Occipital lobe (tissue), 2 donors: Measurements from ENCODE around the gene FABP3. TPM values are rescaled to one million over a fixed set of nuclear protein-coding genes. Genes with fewer than 3 reads are reported as not detected.
A peak's percentile ranks its signal among the peaks of the same experiment; 100 is the strongest.

Source experiments
- DNase-seq: peaks from one replicate; lab custom pipeline; 2025; lab: John Stamatoyannopoulos, UW
- total RNA-seq: library from RNA; depleted of rRNA; stranded (reverse); fragments of >200 nt; gene quantifications from one replicate; pipeline ENCODE4 v1.2.3, GENCODE V29; 2014

FABP3 gene
- 93.1 TPM for total RNA-seq

- DNase-seq = peak; percentile 71
Measured at GRCh38 chr1:31373056-31373896, at the start of gene FABP3. FABP3 (minus strand) TSS chr1:31373076; CDS start chr1:31373014, 62 bp downstream.

GRCh38 chr1:31421371-31422040, 48.6 kb upstream of the FABP3 start:
- no peak for DNase-seq

GRCh38 chr1:31420716-31421115, 47.8 kb upstream of the FABP3 start:
- no peak for DNase-seq

DNA sequence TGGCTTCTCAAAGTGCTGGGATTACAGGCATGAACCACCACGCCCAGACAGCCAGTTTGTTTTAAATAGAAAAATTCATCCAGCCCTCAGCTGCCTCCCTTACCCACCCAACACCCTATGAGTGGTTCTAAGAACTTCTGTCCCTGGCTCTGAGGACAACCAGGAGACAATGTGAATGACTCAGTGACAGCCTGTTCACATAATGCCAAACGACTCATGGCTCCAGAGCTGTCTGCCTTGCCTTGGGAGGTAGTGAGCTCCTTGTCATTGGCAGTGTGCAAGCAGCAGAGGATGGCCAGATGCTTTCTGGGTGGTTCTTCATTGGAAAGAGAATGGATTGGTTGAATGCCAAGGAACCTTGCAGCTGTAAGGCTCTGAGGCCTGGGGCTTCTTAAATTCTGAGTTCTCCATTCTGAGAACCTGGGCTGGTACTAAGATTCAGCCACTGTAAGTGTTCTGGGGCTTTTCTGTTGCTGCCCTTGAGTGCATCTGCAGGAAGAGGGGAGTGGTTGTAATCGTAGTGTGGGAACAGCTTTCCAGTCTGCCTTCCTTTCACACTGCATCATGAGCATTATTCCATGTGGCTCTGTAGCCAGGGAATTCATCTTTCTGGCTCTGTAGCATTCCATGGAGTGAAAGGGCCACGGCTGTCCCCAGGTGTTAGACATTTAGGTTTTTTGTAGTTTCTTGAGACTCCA, 45.9 kb upstream of the FABP3 start:
- DNase-seq = no peak

DNA sequence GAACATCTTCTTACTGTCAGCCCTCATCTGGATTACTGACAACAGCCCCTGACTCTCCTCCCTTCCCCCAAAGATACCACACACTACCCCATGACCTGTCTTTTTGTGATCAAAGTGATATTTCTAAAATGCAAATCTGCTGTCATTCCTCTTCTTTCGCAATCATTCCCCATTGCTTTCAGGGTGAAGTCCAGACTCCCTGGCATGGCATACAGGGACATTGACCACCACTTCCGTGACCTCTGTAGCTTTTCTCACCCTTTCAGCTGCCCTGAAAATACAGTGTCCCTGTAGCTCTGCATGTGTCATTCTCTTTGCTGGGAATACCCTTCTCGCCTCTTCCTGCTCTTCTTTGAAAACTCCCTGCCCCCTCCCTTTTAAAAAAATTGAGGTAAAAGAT, 44.3 kb upstream of the FABP3 start:
- DNase-seq = no peak

- DNase-seq = no peak
Measured at GRCh38 chr1:31416101-31416736, 43.3 kb upstream of the FABP3 start.

DNA sequence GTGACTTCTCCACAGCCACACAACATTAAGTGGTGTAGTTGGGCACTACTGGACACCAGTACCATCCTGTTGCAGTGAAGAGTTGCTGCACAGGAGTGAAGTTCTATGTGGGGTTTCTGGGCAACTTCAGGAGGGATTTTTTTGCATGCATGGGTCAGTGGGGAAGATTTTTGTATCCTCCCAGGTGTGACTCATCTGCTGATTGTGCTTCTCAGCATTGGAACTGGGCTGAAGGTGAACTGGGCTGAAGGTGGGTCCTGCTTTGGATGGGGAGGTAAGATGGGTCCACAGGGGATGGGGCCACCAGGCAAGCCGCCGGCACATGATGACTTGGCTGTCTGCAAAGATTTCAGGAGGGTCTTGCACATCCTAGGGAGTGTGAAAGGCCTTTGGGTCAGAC, 42.8 kb upstream of the FABP3 start:
- DNase-seq = no peak

- DNase-seq = no peak
Measured at GRCh38 chr1:31414980-31415370, 42.1 kb upstream of the FABP3 start.

DNA sequence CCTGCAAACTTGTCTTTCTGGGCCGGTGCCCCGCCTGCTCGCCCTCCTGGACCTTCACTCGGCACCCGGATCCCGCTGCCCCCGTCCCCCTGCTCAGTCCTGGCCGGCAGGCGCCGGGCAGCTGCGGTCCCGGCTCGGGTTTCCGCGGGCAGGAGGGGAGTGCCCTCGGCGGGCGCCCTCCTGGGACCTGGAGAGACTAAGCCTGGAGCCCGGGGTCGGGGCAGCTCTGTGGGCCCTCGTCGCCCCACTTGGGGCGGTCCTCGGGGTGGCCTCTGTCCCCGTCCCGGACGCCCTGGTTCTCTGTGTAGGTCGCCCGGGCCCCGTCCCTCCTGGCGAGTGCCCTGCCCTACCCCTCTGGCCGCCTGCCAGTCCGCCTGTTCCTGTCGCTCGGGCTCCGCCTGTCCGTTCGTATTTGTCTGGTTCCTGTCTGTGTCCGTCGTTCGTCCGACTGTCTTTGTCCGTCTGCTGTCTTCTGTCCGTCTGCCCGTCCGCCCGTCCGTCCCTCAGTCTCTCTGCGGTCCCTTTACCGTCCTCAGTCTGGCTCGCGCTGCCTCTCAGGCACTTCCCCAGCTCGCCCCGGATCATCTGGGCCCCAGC, 40.6 kb upstream of the FABP3 start:
- no peak for DNase-seq

- DNase-seq = no peak
Measured at GRCh38 chr1:31412732-31413404, 40.0 kb upstream of the FABP3 start, which contains the start of gene SERINC2. SERINC2 (plus strand) TSS chr1:31413213; CDS start chr1:31413266, 53 bp downstream.

DNA sequence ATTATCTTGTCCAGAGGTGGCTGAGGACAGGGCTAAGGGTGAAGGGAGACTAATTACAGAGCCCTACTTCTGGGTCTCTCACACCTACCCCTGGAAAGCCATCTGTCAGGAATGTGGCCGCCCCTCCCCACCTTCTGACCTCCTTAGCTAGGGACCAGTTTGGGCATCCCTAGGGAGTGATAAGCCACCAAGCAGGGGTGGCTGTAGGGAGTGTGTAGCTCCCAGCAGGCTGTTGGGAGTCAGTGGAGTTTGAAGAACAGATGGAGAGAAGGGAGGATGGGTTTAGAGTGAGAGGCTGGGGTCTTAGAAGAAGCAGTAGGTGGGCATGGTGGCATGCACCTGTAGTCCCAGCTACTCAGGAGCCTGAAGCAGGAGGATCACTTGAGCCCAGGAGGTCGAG, 39.3 kb upstream of the FABP3 start:
- no peak for DNase-seq

DNA sequence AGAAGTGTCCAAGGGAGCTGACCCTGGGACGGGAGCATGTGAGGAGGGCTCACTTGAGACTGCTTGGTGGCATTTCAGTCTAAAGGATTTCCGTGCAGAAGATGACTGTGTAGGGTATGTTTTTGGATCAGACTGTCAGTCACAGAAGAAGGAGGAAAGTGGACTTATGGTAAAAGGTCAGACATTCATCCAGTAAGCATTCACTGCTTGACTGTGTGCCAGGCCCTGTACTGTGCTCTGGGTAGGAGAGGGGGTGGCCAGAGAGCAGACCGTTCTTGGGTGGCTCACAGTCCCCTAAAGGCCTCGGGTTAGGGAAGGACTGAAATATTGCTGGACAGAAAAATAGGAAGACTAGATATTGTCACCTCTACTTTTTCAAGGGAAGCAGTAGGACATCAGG, 38.0 kb upstream of the FABP3 start:
- no peak for DNase-seq

GRCh38 chr1:31409946-31410858, 37.3 kb upstream of the FABP3 start:
- DNase-seq = no peak

GRCh38 chr1:31408788-31409318, 36.0 kb upstream of the FABP3 start:
- no peak for DNase-seq

DNA sequence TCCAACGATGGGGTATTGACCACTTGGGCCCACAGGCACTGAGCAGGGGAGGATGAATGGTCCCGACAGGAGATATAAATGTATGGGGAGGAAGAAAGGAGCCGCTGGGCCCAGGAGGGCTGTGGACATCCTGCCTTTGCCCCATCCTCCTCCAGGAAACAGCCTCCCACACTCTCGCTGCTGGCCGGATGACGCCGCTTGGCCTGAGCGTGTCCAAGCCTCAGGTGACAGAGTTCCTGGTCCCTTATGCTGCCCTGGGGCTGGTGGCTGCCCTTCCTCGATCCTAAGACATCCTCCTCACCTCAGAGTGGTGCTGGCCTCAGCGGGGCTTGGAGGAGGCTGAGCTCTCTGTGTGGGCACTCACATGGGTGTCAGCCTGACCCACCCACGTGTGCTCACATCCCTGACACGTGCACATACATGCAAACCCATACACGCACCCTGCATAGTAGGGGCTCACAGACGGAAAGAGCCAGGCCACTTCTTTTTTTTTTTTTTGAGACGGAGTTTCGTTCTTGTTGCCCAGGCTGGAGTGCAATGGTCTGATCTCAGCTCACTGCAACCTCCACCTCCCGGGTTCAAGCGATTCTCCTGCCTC, 34.3 kb upstream of the FABP3 start:
- no peak for DNase-seq

DNA sequence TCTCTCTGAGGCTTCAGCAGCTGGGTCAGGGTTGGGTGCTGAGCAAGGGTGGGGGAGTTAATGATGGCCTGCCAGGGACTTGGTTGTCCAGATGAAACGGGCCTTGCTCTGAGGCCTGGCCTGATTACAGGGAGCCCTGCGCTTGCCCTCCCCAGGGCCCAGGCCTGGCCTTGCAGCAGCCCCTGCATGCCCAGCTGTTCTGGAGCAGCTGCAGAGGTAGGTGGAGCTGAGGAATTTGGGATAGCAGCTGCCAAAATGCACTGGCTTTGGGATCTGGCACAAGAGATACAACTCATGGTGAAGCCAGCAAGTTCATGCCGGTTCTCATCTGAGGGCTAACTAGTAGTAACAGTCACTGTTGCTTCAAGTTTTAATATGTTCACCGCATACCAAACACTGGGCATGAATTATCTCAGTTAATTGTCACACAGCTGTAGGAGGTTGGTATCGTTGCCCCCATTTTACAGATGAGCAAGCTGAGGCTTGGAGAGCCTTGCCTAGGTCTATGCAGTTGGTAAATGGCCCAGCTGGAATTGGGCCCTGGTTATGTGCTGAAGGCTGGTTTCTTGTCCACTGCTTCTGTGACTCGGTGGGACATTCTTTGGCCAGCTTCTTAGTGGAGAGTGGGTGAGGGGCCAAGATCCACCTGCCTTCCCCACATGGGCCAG, 32.8 kb upstream of the FABP3 start:
- no peak for DNase-seq

DNA sequence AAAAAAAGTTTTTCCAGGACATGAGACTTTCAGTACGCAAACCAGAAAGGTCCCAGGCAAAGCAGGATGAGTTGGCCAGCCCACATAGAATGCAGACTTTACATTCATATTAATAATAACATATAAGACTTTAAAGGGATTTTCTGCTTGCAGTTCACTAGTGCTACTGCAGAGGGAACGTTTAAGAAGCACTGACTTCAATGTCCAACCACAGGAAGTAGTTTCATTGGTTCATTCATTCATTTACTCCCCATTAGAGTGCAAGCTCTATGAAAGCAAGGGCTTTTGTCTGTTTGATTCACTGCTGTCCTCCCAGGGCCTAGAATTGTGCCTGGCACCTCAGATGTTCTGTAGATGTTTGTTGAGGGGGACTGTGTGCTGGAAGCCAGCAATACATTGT, 28.4 kb upstream of the FABP3 start:
- DNase-seq = no peak

GRCh38 chr1:31400393-31400792, 27.5 kb upstream of the FABP3 start:
- DNase-seq = no peak
